Caco-2 (cell line): Measurements from ENCODE around the gene SCFD2. TPM values are rescaled to one million over a fixed set of nuclear protein-coding genes. Genes with fewer than 3 reads are reported as not detected.

Experiments
- BruUV-seq: library from RNA; stranded (reverse); fragments of 400-500 nt; replicated peaks from 2 replicates; lab custom pipeline; 2021; lab: Mats Ljungman, UMichigan
- CTCF ChIA-PET: fragments of 300-600 bp; sonication (Branson Sonifier 250); formaldehyde crosslinking; loops from one replicate; lab custom pipeline; 2022; ENCODE audit warnings: antibody characterized with exemption; lab: Charles Lee
- POLR2A ChIA-PET: fragments of 300-600 bp; sonication (Branson Sonifier 250); formaldehyde crosslinking; loops from one replicate; lab custom pipeline; 2022; ENCODE audit warnings: antibody characterized with exemption; lab: Charles Lee
- DNase-seq, 2 experiments: peaks; one replicate each; pipeline versions ENCODE4 v3.0.0 to v3.0.0-alpha.2; 2020 to 2022
- H3K27me3 ChIP-seq: replicated peaks from 2 replicates; pipeline ENCODE4 v1.6.0; 2011; ENCODE audit warnings: low read length; ENCODE audit not compliant: control insufficient read depth, insufficient read depth
- H3K36me3 ChIP-seq: 2 replicates; pipeline ENCODE4 v1.5.1; 2011; ENCODE audit warnings: low read length; ENCODE audit not compliant: control insufficient read depth, insufficient read depth
- H3K4me1 ChIP-seq: fragments of 250-450 bp; sonication (Bioruptor Pico); 2 replicates; pipeline ENCODE4 v1.5.1; 2020; ENCODE audit warnings: mild to moderate bottlenecking
- H3K4me3 ChIP-seq: 2 replicates; pipeline ENCODE4 v1.5.1; 2011; ENCODE audit warnings: low read depth, mild to moderate bottlenecking, control low read depth, low read length
- H3K9me3 ChIP-seq: fragments of 250-450 bp; sonication (Bioruptor Pico); 2 replicates; pipeline ENCODE4 v1.5.1; 2020; ENCODE audit warnings: mild to moderate bottlenecking, moderate library complexity
- H3K27ac Mint-ChIP-seq: one replicate; pipeline ENCODE4 v1.8.0; 2022; ENCODE audit warnings: mixed read lengths; ENCODE audit not compliant: unreplicated experiment
- H3K27me3 Mint-ChIP-seq: one replicate; pipeline ENCODE4 v1.8.0; 2022; ENCODE audit warnings: mixed read lengths; ENCODE audit not compliant: insufficient read depth, unreplicated experiment
- H3K36me3 Mint-ChIP-seq: one replicate; pipeline ENCODE4 v1.8.0; 2022; ENCODE audit warnings: mild to moderate bottlenecking, mixed read lengths; ENCODE audit not compliant: insufficient read depth, unreplicated experiment
- H3K4me1 Mint-ChIP-seq: one replicate; pipeline ENCODE4 v1.8.0; 2022; ENCODE audit warnings: low read depth, mixed read lengths; ENCODE audit not compliant: unreplicated experiment
- H3K4me3 Mint-ChIP-seq: one replicate; pipeline ENCODE4 v1.8.0; 2022; ENCODE audit warnings: mild to moderate bottlenecking, moderate library complexity, mixed read lengths; ENCODE audit not compliant: unreplicated experiment
- H3K9me3 Mint-ChIP-seq: one replicate; pipeline ENCODE4 v1.8.0; 2022; ENCODE audit warnings: mixed read lengths; ENCODE audit not compliant: unreplicated experiment
- CTCF ChIP-seq, 2 experiments: fragments of 200-600 bp in 1 of 2; IDR thresholded peaks; 1 replicate in 1 of 2; 2 replicates in 1 of 2; pipeline versions ENCODE4 v1.5.1 to v1.8.0; 2011 to 2022; ENCODE audit warnings: antibody characterized with exemption in 1 of 2, control low read depth in 1 of 2, inconsistent platforms in 1 of 2, low read depth in 1 of 2, low read length in 1 of 2, mild to moderate bottlenecking in 1 of 2, moderate library complexity in 1 of 2; ENCODE audit not compliant: insufficient read depth in 1 of 2, severe bottlenecking in 1 of 2, unreplicated experiment in 1 of 2
- intact Hi-C: fragments of 100-400 bp; cut with micrococcal nuclease; formaldehyde crosslinking; loops from one replicate; pipeline ENCODE4 v1.10.0; 2022; ENCODE audit not compliant: unreplicated experiment
- total RNA-seq: library from RNA; stranded (reverse); gene quantifications from 2 replicates; pipeline ENCODE4 v1.2.3, GENCODE V29; 2022

The SCFD2 gene
- total RNA-seq, 1 experiment from 2014 or later = 12.2 TPM

GRCh38 chr4:52865300-52865699 is 500.6 kb downstream of the SCFD2 start:
- H3K4me1 Mint-ChIP-seq = peaks cover 10% of the 10 kb centered on the region

GRCh38 chr4:52864793-52865192 is 501.1 kb downstream of the SCFD2 start:
- H3K4me1 ChIP-seq = peaks cover 20% of the 10 kb centered on the region
- H3K4me3 Mint-ChIP-seq = no peak overlapping the region
- H3K36me3 ChIP-seq = peaks cover 1% of the 10 kb centered on the region
- no peak for TF ChIP-seq CTCF (IDR thresholded peaks at IDR 0.05; ENCODE audit: insufficient read depth in 1 of 2, low read depth in 1 of 2, low read length in 1 of 2, severe bottlenecking in 1 of 2, unreplicated experiment in 1 of 2)
- no peak overlapping the region for H3K4me3 ChIP-seq
- H3K4me1 Mint-ChIP-seq = peaks cover 10% of the 10 kb centered on the region
- H3K36me3 Mint-ChIP-seq = peaks cover 59% of the 10 kb centered on the region
- no peak for DNase-seq
- ChIA-PET CTCF (no interaction called here), POLR2A (no interaction called here)
- H3K9me3 ChIP-seq = no peaks in the 10 kb centered on the region
- intact Hi-C loops = loop anchor here (5.0 to 10.0 kb wide), 4 partner anchors 48 to 112 kb away; partner anchors contain the start of gene ERVMER34-1
- H3K9me3 Mint-ChIP-seq = no peaks in the 10 kb centered on the region
- H3K27ac Mint-ChIP-seq = no peak overlapping the region
- H3K27me3 ChIP-seq = no peaks in the 10 kb centered on the region
- no TSS peak for BruUV-seq
- H3K27me3 Mint-ChIP-seq = no peaks in the 10 kb centered on the region

More at GRCh38 chr4:52865300-52865699, 500.6 kb downstream of the SCFD2 start:
- no peaks in the 10 kb centered on the region for H3K27me3 Mint-ChIP-seq
- Histone ChIP-seq H3K4me3 (no peak overlapping the region), H3K27me3 (no peaks in the 10 kb centered on the region), H3K36me3 (peaks cover 1% of the 10 kb centered on the region), H3K4me1 (peaks cover 20% of the 10 kb centered on the region), H3K9me3 (no peaks in the 10 kb centered on the region)
- no peak for DNase-seq
- H3K9me3 Mint-ChIP-seq = no peaks in the 10 kb centered on the region
- no TSS peak for BruUV-seq
- POLR2A ChIA-PET = no interaction called here
- no peak overlapping the region for H3K4me3 Mint-ChIP-seq
- intact Hi-C loops = loop anchor here (10.0 kb wide), 2 partner anchors 80 to 90 kb away; no protein-coding TSS in a partner anchor
- H3K27ac Mint-ChIP-seq = no peak overlapping the region
- peaks cover 59% of the 10 kb centered on the region for H3K36me3 Mint-ChIP-seq
- TF ChIP-seq CTCF (IDR thresholded peaks at IDR 0.05; ENCODE audit: insufficient read depth in 1 of 2, low read depth in 1 of 2, low read length in 1 of 2, severe bottlenecking in 1 of 2, unreplicated experiment in 1 of 2) = no peak
- CTCF ChIA-PET = no interaction called here

- H3K9me3 ChIP-seq = peaks cover 1% of the 10 kb centered on the region; the same call in 1 of the 2 replicates
- peaks cover 6% of the 10 kb centered on the region for H3K4me1 Mint-ChIP-seq
- peaks cover 20% of the 10 kb centered on the region for H3K4me1 ChIP-seq
- H3K27me3 ChIP-seq = no peaks in the 10 kb centered on the region
- CTCF ChIA-PET = no interaction called here
- intact Hi-C loops = loop anchor here (2.0 to 10.0 kb wide), 6 partner anchors 49 to 151 kb away; partner anchors contain the start of gene ERVMER34-1
- peak overlapping the region; percentile 95 for H3K4me3 ChIP-seq
- peaks cover 52% of the 10 kb centered on the region for H3K36me3 Mint-ChIP-seq
- H3K36me3 ChIP-seq = peaks cover 1% of the 10 kb centered on the region
- no peak for TF ChIP-seq CTCF (IDR thresholded peaks at IDR 0.05; ENCODE audit: insufficient read depth in 1 of 2, low read depth in 1 of 2, low read length in 1 of 2, severe bottlenecking in 1 of 2, unreplicated experiment in 1 of 2)
- DNase-seq = no peak
- peak overlapping the region; percentile 70 for H3K27ac Mint-ChIP-seq
- H3K4me3 Mint-ChIP-seq = peak overlapping the region; percentile 86
- peaks cover 11% of the 10 kb centered on the region for H3K9me3 Mint-ChIP-seq
- H3K27me3 Mint-ChIP-seq = no peaks in the 10 kb centered on the region
- POLR2A ChIA-PET = interaction anchor here (0.6 to 1.1 kb wide), 6 partner anchors 11 to 151 kb away, joined by 3 to 5 read pairs (median 4); partner anchors contain the start of gene ERVMER34-1
- BruUV-seq = no TSS peak
Measured at GRCh38 chr4:52863324-52863723, 502.5 kb downstream of the SCFD2 start.
